Measurements from ENCODE around the gene RBMS3. TPM values are rescaled to one million over a fixed set of nuclear protein-coding genes. Genes with fewer than 3 reads are reported as not detected.

RBMS3 gene
- total RNA-seq, 1 experiment from 2014 or later = 1.3 TPM

GRCh38 chr3:29731050-29731449 is 450.2 kb downstream of the RBMS3 start:
- Mint-ChIP-seq H3K4me3 (ENCODE audit: low read depth, unreplicated experiment) (no peak overlapping the region), H3K9me3 (ENCODE audit: low read depth, unreplicated experiment) (peaks cover 2% of the 10 kb centered on the region), H3K27ac (ENCODE audit: unreplicated experiment) (no peak overlapping the region), H3K27me3 (ENCODE audit: unreplicated experiment) (no peaks in the 10 kb centered on the region), H3K36me3 (ENCODE audit: insufficient read depth, unreplicated experiment) (no peaks in the 10 kb centered on the region), H3K4me1 (ENCODE audit: low read depth, unreplicated experiment) (no peaks in the 10 kb centered on the region)
- DNase-seq = no peak
- intact Hi-C loops (cut with micrococcal nuclease; ENCODE audit: unreplicated experiment) = no loop called here
- CTCF ChIA-PET = no interaction called here
- no TSS peak for BruUV-seq (replicated peaks)
- no peak for TF ChIP-seq CTCF (IDR thresholded peaks at IDR 0.05; ENCODE audit: unreplicated experiment)

- H3K27ac Mint-ChIP-seq (ENCODE audit: unreplicated experiment) = no peak overlapping the region
- no peak for TF ChIP-seq CTCF (IDR thresholded peaks at IDR 0.05; ENCODE audit: unreplicated experiment)
- H3K27me3 Mint-ChIP-seq (ENCODE audit: unreplicated experiment) = no peaks in the 10 kb centered on the region
- no peak overlapping the region for H3K4me3 Mint-ChIP-seq (ENCODE audit: low read depth, unreplicated experiment)
- BruUV-seq (replicated peaks) = no TSS peak
- H3K36me3 Mint-ChIP-seq (ENCODE audit: insufficient read depth, unreplicated experiment) = no peaks in the 10 kb centered on the region
- DNase-seq = no peak
- CTCF ChIA-PET = interaction anchor here (0.7 kb wide), 1 partner anchor 497 kb away, joined by 6 read pairs; no protein-coding TSS in a partner anchor
- peaks cover 2% of the 10 kb centered on the region for H3K4me1 Mint-ChIP-seq (ENCODE audit: low read depth, unreplicated experiment)
- intact Hi-C loops (cut with micrococcal nuclease; ENCODE audit: unreplicated experiment) = no loop called here
- no peaks in the 10 kb centered on the region for H3K9me3 Mint-ChIP-seq (ENCODE audit: low read depth, unreplicated experiment)
Measured at GRCh38 chr3:29741231-29741630, 460.4 kb downstream of the RBMS3 start.

- Mint-ChIP-seq H3K4me1 (ENCODE audit: low read depth, unreplicated experiment) (peaks cover 21% of the 10 kb centered on the region), H3K27ac (ENCODE audit: unreplicated experiment) (no peak overlapping the region), H3K9me3 (ENCODE audit: low read depth, unreplicated experiment) (no peaks in the 10 kb centered on the region), H3K36me3 (ENCODE audit: insufficient read depth, unreplicated experiment) (no peaks in the 10 kb centered on the region), H3K4me3 (ENCODE audit: low read depth, unreplicated experiment) (no peak overlapping the region), H3K27me3 (ENCODE audit: unreplicated experiment) (no peaks in the 10 kb centered on the region)
- TF ChIP-seq CTCF (IDR thresholded peaks at IDR 0.05; ENCODE audit: unreplicated experiment) = no peak
- BruUV-seq (replicated peaks) = no TSS peak
- no peak for DNase-seq
- intact Hi-C loops (cut with micrococcal nuclease; ENCODE audit: unreplicated experiment) = no loop called here
- CTCF ChIA-PET = no interaction called here
Measured at GRCh38 chr3:29745232-29745870, 464.5 kb downstream of the RBMS3 start.

- no peak overlapping the region for H3K27ac Mint-ChIP-seq (ENCODE audit: unreplicated experiment)
- intact Hi-C loops (cut with micrococcal nuclease; ENCODE audit: unreplicated experiment) = no loop called here
- BruUV-seq (replicated peaks) = no TSS peak
- H3K27me3 Mint-ChIP-seq (ENCODE audit: unreplicated experiment) = no peaks in the 10 kb centered on the region
- no peaks in the 10 kb centered on the region for H3K9me3 Mint-ChIP-seq (ENCODE audit: low read depth, unreplicated experiment)
- no peaks in the 10 kb centered on the region for H3K36me3 Mint-ChIP-seq (ENCODE audit: insufficient read depth, unreplicated experiment)
- no peak for DNase-seq
- peaks cover 21% of the 10 kb centered on the region for H3K4me1 Mint-ChIP-seq (ENCODE audit: low read depth, unreplicated experiment)
- no peak for TF ChIP-seq CTCF (IDR thresholded peaks at IDR 0.05; ENCODE audit: unreplicated experiment)
- CTCF ChIA-PET = no interaction called here
- H3K4me3 Mint-ChIP-seq (ENCODE audit: low read depth, unreplicated experiment) = no peak overlapping the region
Measured at GRCh38 chr3:29746163-29746760, 465.4 kb downstream of the RBMS3 start.
